DMS153 (cell line): ENCODE measurements around the gene MAPK4.

Experiments
- DNase-seq: peaks from one replicate; lab custom pipeline; 2025; lab: John Stamatoyannopoulos, UW

The MAPK4 gene

GRCh38 chr18:50653402-50654093 is 93.7 kb downstream of the MAPK4 start:
- no peak for DNase-seq

GRCh38 chr18:50654211-50654610 is 94.3 kb downstream of the MAPK4 start:
- no peak for DNase-seq

- DNase-seq: no peak
These were observed 95.0 kb downstream of the MAPK4 start for GRCh38 chr18:50654658-50655550.

GRCh38 chr18:50656396-50656795 is 96.5 kb downstream of the MAPK4 start:
- no peak for DNase-seq

GRCh38 chr18:50656841-50657470 is 97.1 kb downstream of the MAPK4 start:
- DNase-seq: no peak

- DNase-seq: no peak
These were observed 98.7 kb downstream of the MAPK4 start for GRCh38 chr18:50658601-50659000.

GRCh38 chr18:50659091-50660003 is 99.5 kb downstream of the MAPK4 start:
- DNase-seq: no peak

GRCh38 chr18:50661013-50661412 is 101.1 kb downstream of the MAPK4 start:
- no peak for DNase-seq

- DNase-seq: no peak
These were observed 102.3 kb downstream of the MAPK4 start for GRCh38 chr18:50662177-50662576.

- no peak for DNase-seq
These were observed 103.0 kb downstream of the MAPK4 start for GRCh38 chr18:50662775-50663383.

- no peak for DNase-seq
These were observed 103.9 kb downstream of the MAPK4 start for GRCh38 chr18:50663626-50664441.

GRCh38 chr18:50665015-50665414 is 105.1 kb downstream of the MAPK4 start:
- no peak for DNase-seq

- no peak for DNase-seq
These were observed 105.6 kb downstream of the MAPK4 start for GRCh38 chr18:50665519-50665918.

GRCh38 chr18:50666536-50666935 is 106.6 kb downstream of the MAPK4 start:
- no peak for DNase-seq

- DNase-seq: no peak
These were observed 111.5 kb downstream of the MAPK4 start for GRCh38 chr18:50671376-50671775.

GRCh38 chr18:50674307-50674980 is 114.6 kb downstream of the MAPK4 start:
- no peak for DNase-seq

- DNase-seq: no peak
These were observed 115.2 kb downstream of the MAPK4 start for GRCh38 chr18:50675043-50675442.

- no peak for DNase-seq
These were observed 118.8 kb downstream of the MAPK4 start for GRCh38 chr18:50678651-50679050.

GRCh38 chr18:50679056-50679455 is 119.2 kb downstream of the MAPK4 start:
- no peak for DNase-seq

GRCh38 chr18:50679656-50680055 is 119.8 kb downstream of the MAPK4 start:
- DNase-seq: no peak
